NCI-H2196 (cell line): ENCODE measurements around the gene SVIL.
"Not testable (repeated sequence)": the region's sequence is repeated elsewhere in the genome, so short reads cannot be mapped to it uniquely, and the experiment has no call there.

Source experiments
- DNase-seq: peaks from one replicate; lab custom pipeline; 2025; ENCODE audit not compliant: unreplicated experiment; lab: John Stamatoyannopoulos, UW

The SVIL gene

DNA sequence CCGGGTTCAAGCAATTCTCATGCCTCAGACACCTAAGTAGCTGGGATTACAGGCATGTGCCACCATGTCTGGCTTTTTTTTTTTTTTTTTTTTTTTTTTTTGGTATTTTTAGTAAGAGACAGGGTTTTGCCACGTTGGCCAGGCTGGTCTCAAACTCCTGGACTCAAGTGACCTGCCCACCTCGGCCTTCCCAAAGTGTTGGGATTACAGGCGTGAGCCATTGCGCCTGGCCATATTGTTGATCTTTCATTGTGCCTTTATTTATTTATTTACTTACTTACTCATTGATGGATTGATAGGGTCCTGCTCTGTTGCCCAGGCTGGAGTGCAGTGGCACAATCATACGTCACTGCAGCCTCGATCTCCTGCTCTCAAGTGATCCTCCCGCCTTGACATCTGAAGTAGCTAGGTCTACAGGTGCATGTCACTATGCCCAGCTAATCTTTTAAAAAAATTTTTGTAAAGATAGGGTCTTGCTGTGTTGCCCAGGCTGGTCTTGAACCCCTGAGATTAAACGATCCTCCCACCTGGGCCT, 30.4 kb downstream of the SVIL start:
- no peak for DNase-seq

GRCh38 chr10:29603223-29603896, 31.4 kb downstream of the SVIL start:
- no peak for DNase-seq

- no peak for DNase-seq
Observed at GRCh38 chr10:29600821-29601220, 34.0 kb downstream of the SVIL start.

- DNase-seq: no peak
Observed at GRCh38 chr10:29600067-29600466, 34.7 kb downstream of the SVIL start.

GRCh38 chr10:29598851-29599311, 35.9 kb downstream of the SVIL start:
- no peak for DNase-seq

DNA sequence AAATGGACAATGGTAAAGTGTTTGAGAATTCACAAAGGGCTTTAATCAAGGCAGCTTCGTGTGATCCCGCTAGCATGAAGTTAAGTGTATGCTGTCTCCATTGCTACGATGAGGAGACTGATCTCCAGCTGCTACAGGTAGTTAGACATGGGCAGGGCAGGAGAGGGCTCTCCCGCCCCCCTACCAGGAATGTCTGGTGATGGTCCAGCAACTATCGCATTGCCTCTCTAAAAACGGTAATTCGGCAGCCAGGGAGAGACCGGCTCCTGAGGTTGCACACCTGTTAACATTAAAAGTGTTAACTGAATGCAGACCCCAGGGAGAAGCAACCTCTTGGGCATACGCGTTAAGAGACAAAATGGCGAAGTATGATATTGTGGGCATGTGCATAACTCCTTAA, 37.9 kb downstream of the SVIL start:
- DNase-seq: no peak

DNA sequence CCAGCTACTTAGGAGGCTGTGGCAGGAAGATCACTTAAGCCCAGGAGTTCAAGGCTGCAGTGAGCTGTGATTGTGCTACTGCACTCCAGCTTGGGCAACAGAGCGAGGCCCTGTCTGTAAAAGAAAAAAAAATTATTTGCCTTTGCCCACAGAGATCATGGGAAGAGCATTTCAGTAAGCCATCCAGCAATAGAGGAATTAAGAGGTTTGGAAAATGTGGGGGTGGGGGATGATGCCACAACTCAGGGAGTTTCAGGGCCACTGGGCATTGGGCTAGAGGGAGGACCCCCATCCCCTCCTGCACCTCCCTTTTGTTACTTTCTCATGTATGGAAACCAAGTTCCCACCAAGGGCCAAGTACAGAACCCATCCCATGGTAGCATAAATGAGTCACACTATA, 38.4 kb downstream of the SVIL start:
- no peak for DNase-seq

DNA sequence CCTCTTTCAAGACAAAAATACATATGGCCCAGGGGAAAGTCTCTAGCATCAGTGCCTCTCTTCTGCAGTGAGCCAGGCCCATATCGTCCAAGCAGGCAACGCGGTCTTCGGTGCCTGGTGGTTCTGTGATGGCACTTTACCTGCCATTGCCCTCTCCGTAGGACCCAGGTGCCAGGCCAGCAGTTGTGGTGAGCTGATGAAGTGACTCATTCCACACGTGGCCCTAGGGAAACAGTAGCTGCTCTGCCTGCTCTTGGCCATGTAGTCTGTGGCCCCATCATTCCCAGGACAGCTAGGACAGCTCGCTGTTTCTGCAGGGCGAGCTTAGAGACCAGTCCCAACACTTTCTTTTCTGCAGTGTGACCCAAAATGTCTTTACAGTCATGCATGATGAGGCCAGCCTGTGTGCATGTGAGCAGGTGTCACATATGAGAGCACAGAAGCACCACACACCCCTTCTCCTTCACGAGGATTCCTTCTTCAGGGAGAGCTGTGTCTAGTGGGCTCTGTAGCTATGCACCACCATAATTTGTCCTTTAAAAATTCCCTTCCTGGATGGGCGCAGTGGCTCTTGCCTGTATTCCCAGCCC, 39.0 kb downstream of the SVIL start:
- no peak for DNase-seq

DNA sequence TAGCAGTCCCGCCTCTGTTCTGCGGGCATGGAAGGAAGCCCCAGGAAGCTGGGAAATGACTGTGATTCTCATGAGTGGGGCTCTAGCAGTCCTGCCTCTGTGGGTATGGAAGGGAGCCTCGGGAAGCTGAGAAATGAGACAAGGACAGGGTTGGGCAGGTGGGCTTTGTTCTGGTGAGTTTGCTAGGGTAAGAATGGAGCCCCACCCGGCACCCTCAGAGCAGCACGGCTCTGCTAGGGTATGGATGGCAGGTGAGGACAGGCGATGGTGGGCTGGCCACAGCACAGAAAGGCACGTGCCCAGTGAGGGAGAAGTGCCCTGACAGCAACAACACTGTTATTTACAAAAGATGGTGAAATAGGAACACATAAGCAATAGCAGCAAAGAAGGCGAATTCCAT, 39.6 kb downstream of the SVIL start:
- DNase-seq: no peak

DNA sequence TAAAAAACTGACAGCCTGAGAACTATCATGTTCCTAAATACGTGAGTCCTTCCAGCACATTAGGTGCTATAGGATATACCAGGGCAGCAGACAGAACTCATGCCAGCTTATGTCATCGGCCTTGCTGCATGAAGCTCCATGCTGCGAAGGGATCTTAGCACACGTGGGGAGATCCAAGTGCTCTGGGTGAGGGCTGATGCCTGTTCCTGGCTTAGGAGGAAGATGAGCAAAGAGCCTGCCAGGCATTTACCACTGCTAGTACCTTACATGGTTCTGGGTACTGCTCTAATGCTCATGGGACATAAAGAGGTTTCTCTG, 43.2 kb downstream of the SVIL start:
- no peak for DNase-seq

DNA sequence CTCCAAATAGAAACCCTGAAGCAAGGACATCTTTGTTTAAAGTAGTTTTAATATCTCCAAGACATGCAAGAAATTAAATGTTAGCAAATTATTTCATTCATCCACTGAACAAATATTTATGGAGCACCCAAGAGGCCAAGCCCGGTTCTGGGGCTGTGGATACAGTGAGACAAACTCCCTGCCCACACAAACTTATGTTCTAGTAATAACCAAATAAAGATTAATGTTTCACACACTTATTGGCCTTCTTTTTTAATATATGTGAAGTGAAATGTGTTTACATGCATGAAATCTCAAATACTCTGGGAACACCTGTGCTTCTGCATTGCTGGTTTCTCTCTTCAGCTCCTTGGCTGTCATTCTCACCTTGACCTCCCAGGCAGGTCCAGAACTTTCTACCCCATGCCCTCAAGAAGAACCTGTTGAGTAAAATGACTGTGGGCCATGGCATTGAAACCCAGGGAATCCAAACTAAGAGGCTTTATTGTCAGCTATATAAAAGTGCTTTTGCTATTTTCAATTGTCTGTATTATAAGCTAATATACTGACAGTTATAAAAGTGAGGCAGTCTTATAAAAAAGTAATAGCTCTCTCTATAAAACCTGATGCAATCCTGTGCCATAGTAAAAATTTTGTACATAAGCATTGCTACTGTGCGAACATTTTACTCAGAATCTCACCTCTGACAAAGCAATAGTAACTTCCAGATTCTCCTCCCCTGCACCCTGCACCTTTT, 43.7 kb downstream of the SVIL start:
- no peak for DNase-seq

- DNase-seq: no peak
Observed at GRCh38 chr10:29588629-29589421, 45.9 kb downstream of the SVIL start.

- not testable (repeated sequence) for DNase-seq
Observed at GRCh38 chr10:29587750-29588628, 46.8 kb downstream of the SVIL start.

DNA sequence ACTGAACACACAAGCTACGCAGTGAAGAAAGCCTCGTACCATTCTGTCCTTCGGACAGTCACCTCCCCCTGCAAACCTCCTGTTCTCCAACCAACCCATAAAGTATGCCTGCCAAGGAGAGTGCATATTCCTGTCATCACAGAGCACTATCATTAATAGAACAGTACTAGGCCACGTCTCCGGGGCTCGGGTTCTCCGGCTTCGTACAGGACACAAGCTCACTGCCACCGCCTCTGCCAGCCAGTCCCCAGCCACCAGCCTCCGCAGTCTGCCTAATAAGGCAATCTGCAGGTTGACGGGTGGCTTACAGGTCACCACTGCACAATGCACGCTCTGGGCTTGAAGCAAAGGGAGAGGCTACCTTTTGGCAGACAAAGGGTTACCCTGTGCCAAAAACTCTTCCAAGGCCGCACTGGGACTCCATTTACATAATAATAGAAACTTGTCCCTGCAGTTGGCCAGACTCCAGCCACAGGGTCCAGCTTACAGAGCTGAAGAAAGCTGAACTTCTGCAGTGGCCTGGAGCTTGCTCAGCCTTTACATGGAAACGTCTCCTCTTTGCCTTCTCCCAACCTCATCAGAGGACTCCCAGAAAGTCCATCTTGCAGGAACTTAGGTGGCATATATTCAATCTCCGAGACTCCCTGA, 47.5 kb downstream of the SVIL start:
- DNase-seq: not testable (repeated sequence)

DNA sequence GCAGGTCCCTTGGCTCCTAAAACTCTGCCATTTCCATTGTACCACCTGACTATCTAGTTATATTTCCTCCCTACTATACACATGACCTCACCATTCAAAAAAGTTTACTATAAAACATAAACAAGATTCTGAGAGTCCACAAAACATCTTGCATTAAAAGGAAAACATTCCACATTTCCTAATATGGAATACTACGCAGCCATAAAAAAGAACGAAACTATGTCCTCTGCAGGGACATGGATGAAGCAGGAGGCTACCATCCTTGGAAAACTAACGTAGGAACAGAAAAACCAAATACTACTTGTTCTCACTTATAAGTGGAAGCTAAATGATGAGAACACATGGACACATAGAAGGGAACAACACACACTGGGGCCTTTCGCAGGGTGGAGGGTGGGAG, 48.3 kb downstream of the SVIL start:
- no peak for DNase-seq

GRCh38 chr10:29585488-29585976, 49.2 kb downstream of the SVIL start:
- DNase-seq: no peak

GRCh38 chr10:29584436-29584835, 50.3 kb downstream of the SVIL start:
- DNase-seq: no peak

DNA sequence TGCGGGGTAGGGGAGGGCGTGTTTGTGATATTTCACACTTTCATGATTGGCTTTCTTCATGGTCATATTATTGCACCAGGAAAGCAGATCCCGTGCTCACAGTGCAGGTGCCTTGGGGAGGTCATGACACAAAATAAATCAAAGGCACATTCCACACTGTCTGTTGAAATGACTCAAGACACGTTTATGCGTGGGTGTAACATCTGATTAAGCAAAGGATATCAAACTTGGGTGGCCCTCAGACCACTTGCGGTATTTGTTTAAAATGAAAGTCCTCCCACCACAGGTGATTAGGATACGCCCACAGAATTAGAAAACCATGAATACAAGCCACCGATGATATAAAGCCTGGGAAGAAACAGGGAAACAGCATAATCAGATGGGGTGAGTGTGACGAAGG, 51.1 kb downstream of the SVIL start:
- no peak for DNase-seq

DNA sequence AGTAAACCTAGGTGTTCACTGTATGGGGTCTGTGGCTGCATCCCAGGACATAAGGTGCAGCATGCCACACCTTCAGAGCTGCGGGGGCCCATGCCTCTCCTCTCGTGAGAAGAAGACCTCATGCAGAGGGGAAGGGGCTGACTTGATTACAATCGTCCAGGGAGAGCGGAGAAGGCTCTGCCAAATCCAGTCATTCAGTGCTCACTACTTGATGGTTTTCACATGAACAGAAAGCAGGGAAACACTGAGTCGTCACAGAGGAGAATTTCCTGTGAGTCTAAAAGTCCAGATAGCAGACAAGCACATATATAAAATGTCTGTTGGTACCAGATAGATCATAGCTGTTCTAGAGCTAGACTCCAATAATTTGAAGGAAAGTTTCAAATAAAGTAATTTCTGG, 52.0 kb downstream of the SVIL start:
- DNase-seq: not testable (repeated sequence)
